ENCODE measurements around the gene NUAK1.

NUAK1 gene

DNA sequence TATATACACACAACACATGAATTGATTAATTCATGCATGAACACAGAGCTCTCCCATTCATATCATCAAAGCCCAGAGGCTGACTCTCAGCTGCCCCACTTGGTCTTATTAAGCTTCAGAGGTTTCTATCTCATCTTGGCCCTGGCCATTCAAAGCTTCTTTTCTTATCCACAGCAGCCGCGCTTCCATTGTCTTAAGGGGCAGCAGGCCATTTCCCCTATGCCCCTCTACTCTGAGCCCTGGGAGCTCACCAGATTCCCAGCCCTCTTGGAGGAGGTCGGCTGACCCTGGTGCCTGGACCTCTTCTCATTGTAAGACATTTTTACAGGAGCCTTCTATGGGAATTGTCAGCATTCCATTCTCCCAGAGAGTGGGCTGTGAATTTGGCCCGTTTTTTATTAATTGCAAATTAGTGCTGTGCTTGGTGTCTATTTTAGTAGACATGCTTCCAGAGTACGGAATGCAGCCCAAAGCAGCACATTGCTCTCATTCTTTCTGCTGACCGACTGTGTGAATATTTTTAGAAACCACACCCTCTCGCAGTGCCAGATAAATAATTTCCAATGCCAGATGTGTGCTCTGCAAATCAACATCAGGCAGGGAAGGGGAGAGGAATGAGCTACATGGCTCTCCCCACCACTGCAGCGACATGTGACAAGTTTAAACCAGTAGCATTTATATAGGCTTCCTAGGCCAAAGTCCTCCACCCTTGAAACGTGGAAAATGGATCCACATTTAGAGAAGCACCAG, 58.5 kb downstream of the NUAK1 start:
- DNase-seq, result no peak

DNA sequence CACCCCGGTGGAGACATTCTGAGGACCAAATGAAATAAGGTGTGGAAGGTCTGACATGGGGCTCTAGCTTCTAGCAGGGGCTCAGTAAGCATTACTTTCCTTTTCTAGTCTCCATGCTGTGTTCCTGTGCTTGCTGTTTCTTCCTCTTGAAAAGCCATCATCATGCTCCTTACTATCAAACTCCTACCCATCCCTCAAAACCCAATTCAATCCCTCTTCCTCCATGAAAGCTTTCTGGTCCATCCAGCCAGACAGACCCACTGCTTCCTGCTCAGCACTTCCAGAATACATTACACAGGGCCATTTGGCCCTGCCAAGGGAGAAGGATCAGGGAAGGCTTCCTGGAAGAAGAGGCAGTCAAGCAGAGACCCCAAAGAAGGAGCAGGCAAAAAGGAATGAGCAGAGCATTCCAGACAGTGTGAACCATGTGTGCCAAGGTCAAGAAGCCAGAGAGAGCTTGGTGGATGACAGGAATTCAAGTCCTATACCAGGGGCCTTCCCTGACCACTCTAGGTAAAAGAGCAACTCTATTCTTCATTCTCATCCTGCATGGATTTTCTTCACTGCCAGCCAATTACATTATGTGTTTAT, 59.5 kb downstream of the NUAK1 start:
- no peak for DNase-seq

DNA sequence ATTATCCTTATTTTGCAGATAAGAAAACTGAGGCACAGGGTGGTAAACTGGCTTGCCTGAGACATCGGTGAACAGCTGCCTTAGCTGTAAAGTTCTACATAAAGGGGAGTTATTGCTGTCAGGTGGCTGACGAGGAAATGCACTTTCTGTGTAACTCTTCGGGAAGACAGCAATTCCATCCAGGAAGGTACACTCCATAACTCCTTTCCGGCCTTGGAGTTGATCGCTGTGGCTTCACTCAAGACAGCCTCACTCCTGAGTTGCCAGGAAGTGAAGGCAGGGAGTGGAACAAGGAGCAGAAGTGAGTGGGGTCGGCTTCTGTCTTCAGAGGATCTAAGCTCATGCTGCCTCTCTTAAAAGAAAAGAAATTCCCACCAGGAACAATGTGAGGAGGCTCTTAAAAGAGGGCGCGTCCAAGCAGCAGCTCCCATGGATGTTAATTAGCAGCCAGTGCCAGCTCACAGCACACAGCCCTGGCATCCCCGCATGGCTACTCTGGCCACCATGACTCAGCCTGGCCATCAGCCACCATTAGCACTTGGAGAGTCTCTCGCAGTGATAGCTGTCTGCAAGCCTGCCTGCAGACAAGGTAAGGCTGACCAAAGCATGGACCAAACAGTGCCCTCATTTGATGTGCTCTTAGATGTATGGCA, 60.3 kb downstream of the NUAK1 start:
- DNase-seq, result no peak

DNA sequence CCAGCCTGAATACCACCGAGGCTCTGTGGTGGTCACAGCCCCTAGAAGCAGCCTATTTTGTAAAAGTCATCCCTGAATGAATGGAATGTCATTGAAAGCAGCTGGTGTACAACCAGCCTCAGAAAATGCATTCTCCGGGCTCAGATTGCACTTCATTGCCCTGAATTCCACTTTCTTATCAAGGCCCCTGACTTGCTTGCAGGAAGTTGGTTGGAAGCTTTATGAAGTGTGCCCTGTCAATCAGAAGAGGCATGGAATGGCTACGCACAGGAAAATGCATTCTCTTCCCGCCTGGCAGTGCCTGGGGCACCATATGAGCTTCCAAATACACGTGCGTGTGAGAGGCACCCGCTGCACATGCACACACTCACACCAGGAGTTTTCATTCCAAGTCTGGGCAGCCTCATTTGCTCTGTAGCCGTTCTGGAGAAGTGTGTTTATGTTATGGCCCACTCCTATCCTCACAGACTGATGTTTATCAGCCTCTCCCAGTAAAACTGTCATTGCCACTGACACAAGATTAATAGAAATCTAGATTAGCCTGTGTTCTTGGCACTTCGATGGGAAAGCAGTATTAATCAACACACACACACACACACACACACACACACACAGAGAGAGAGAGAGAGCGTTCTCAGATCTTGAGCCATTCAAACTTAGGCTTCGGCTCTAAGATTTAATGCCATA, 63.9 kb downstream of the NUAK1 start:
- DNase-seq, result peak in 1 of 2 experiments; percentile 4

DNA sequence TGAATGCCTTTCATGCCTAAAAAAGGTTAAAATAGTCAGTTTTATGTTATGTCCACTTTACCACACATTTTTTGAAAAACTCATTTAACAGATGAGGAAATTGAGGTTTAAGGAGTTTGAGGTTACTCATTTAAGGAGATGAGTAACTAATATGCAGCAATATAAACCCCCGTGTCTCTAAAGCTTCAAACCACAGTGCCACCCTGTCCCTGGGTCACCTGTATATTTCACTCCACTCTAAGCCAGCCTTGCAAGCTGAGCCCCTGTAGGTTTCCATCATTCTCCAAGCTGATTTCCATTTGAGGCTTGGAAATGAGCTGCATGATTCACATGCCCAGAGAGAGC, 64.4 kb downstream of the NUAK1 start:
- DNase-seq, result no peak

DNA sequence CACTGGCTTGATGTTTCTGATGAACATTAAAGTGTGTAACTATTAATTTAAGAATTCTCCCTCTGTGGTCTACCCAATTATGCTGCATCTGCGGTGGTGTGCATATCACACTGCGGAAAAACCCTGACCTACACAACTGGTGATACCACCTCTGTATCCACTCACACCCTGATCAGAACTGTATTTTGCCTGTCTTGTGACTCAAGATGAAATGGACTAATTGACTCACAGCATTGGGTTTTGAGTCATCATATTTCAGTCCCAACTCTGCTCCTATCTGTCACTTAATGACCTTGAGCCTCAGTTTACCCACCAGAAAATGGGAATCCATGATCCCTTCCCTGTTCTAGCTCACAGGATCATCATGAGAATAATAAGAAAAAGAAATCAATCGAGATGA, 65.6 kb downstream of the NUAK1 start:
- no peak for DNase-seq

DNA sequence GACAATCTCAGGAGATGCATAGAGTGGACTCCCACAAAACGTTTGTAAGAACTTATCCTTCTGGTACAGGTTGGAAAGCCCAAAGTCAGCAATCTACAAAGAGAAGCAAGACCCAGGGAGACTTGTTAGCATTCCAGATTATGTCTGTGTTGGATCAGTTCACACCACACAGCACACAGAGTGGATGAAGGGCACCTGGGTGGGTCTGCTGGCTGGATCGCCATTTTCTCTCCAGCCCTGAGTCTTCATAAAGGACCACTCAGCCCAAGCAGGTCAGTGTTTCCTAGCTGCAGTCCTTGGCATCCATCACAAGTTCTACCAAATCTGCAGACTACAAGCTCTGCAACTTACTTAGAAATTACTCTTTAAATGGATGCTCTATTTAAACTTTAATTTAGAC, 66.0 kb downstream of the NUAK1 start:
- no peak for DNase-seq

DNA sequence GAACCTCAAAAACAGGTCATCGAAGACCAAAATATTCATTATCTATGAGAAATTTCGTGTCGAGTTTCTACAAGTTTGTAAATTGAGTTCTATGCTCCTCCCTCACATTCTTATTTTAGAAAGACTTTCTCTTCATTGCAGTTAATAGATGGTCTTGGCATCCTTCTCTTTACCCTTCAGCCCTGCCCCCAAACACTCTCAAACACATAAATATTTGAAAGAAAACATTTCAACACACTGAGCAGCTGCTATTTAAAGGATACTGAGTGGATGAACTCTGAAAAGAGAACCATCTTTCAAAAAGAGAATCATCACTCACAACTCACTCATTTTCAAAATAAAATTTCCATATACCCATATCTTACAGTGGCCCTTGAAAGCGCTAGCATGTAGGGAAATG, 67.1 kb downstream of the NUAK1 start:
- no peak for DNase-seq

DNA sequence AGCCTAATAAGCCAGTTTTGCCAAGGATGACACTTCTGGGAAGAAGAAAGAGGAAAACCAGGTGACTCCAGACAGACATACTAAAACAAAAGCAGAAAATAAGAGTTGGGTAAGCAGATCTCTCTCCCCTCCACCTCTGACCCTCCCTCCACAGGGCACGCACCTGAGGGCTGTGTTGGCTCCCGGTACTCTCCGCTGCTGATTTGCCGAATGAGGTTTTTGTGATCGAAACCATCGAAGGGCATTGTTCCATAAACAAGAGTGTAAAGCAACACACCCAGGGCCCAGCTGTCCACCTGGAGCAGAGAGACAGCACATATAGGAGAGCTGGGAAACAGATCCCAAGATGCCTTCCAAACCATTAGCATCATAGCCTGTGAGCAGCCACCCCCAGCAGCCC, 68.1 kb downstream of the NUAK1 start:
- DNase-seq, result no peak

DNA sequence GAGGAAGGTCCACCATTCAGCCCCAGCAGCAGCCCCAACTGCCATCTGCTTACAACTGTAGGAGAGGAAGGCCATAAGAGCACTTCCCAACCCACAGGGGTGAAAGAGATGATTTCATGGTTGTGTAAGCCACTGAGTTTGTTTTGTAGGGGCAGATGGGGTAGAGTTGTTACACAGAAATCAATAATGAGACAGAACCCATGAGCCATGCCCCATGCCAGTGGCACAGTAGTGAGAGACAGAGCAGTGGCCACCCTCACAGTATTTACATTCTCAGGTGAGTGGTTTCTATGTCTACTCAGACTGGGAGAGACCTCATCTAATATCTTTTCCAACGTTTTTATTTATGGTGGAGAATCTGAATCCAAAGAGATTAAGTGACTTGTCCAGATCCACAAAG, 68.6 kb downstream of the NUAK1 start:
- no peak for DNase-seq

DNA sequence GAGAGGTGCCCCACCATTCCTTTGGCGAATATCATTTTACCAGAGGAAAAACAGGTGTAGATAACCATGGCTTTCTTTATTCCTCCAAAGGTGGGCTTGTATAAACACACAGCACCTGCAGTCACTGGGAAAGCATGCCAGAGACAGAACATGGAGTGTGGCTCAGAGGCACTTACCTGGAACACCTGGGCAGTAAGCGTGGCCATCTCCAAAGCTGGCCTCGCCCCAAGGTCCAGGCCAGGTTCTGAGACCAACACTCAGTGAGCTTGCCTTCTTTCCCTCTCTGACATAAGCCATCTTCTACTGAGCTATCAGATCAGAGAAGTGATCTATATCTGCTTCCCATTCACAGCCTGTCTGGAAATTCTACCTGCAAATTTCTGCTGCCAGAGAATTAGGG, 70.5 kb downstream of the NUAK1 start:
- no peak for DNase-seq

DNA sequence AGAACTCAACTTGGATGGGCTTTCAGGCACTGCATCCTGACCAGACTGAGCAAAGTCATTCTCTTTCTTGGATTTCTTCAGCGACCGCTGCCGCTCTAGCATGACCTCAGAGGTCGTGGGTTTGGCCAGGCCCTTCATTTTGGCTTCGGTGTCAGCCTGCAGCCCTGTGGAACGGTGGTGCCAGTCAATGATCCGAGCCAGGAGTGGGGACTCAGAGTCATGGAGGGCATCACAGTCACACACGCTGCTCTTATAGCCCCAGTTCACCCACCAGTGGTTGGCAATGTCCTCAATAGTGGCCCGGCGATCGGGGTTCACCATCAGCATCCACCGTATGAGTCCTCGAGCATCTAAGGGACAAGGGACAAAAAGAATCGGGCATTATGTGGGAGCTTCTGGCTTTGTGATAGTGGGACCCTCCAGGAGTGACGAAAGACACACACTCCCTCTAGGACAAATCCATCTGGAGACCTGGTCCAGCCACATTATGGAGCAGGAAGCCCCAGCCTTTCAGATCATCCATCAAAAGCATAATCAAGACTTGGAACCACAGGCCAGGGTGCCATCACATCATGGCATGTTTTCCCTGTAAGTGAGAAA, 71.0 kb downstream of the NUAK1 start:
- DNase-seq, result no peak

DNA sequence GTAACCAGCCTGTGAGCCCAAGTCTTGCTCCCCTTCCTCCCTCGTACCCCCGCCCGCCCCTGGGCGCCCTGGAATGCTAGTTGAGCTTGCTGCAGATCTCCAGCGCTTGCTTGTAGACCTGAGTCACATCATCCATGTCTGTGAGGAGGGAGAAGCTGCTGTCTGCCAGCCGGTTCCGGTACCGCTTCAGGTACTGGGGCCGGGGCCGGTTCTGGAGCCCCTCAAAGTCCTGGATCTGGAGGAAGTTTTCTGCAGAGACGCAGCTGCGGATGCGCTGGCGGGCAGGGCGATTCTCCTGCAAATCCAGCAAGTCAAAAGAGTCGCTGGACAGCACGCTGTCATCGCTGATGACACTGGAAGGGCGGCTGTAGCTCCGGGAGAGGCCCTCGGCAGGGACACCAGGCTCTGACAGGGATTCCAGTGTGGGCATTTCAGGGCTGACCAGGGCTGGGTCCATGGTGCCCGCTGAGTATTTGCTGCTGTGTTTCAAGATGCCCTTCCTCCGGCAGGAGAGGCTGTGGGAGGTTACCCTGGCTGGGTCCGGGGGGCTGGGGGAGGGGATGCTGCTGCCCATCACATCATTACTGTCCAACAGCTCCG, 71.9 kb downstream of the NUAK1 start:
- no peak for DNase-seq

DNA sequence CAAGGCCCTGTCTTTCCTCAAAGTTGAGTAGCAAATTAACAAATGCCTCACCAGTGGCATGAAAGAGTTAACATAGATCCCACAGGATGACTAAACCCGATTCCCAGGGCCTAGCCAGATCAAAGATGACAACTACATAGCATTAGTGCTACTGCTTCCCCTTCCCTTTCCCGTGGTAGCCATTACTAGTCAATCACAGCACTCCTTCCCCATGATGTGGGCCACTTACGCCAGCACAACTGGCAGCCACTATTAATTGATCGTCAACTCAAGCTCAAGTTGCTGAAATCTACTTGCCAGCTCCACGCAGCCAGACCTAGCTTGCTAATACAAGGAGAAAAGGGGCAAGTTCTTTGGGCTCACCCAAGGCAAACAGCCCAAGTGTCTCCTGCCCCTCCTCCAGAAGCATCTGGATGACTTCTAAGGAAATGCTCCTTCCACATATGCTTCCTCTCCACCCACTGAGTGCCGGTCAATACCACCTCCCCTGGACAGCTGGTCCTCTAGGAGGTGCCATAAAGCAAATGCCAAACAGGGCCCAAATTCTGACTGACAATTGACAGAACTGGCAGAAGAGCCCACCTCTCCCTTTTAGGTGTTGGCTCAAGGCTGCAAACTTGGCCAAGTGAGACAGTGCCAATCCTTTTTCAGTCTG, 72.6 kb downstream of the NUAK1 start:
- no peak for DNase-seq

DNA sequence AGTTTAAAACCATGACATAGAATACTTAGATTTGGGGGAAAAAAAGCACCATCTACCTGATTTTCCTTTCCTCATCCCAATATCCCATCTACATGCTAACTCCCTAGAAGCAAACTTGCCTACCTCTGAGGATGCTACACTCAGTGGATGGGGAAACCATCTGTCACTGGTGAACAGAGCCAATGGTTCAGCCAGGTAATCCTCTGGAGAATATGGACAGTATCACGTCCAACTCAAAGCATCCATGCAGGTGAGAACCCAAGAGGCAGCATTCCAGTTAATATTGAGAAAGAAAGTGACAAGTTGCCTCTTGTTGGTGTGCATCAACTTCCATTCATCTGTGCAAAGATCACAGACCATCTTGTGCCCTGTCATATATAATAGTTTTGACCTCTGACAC, 73.2 kb downstream of the NUAK1 start:
- DNase-seq, result no peak

DNA sequence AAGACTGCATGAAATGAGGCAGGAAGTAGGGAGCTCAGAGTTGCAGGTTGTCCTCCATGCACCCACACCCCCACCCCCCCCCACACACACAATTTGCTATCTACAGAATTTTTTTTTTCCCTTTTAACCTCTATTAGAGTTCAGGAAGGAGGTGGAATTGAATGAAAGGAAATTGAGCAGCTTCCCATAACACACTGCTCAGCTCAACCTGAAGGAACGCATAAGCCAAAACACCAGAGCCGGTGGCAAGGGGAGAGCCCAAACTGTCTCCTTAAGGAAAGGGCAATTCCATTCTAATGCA, 74.1 kb downstream of the NUAK1 start:
- no peak for DNase-seq

DNA sequence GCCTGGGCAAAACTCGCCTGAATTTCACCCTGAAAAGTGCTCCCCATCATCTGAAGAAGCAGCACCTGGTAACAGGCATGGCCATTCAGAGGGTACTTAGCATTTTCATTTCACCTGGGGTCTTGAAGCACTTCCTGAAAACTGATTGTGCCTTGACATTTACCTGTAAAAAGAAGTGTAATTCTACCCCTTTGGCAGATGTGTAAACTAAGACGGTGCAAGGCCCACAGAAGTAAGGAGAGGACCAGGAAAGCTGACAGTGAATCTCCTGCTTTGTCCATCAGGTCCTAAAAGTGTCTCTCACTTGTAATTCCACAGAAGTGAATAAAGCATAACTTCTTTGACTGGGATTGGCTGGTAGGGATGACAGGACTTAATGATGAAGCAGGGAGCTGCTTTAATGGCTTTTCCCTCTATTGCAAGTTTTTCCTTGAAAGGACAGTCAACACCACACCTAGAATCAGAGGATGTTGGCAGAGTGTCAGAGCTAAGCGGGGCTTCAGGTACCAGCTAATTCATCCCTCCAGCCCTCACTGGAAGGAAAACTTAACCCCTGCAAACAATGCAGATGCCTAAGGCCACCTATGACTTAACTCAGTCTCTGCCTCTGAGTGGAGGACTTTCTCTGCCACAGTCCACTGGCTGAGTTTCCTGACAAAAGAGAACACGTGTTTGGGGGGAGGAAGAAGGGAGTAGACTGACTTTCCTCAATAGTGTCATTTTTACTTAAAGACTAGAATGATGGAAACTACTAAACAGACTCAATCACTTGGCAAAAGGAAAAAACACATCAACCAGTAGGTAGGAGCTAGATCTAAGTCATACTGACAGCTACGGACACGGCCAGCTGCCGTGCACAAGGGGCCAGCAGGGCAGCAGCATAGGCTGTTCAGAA, 74.7 kb downstream of the NUAK1 start:
- DNase-seq, result no peak

DNA sequence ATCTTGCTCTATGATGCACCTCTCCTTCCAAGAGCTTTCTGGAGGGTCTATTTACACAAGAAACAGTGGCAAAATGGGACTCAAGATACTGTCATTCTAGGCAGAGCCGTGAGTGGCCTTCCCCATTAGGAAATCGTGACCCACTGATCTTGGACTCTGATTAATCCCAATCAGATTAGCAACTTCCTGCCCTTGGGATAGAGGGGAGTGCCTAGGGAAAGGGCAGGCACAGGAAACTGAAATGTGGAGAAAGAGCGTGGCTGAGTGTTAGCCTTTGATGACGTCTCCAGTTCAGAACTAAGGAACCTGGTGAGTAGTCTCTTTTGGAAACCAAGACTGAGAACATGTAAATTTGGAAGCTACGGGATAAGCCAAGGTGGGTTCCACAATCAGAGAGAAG, 76.1 kb downstream of the NUAK1 start:
- DNase-seq, result no peak

DNA sequence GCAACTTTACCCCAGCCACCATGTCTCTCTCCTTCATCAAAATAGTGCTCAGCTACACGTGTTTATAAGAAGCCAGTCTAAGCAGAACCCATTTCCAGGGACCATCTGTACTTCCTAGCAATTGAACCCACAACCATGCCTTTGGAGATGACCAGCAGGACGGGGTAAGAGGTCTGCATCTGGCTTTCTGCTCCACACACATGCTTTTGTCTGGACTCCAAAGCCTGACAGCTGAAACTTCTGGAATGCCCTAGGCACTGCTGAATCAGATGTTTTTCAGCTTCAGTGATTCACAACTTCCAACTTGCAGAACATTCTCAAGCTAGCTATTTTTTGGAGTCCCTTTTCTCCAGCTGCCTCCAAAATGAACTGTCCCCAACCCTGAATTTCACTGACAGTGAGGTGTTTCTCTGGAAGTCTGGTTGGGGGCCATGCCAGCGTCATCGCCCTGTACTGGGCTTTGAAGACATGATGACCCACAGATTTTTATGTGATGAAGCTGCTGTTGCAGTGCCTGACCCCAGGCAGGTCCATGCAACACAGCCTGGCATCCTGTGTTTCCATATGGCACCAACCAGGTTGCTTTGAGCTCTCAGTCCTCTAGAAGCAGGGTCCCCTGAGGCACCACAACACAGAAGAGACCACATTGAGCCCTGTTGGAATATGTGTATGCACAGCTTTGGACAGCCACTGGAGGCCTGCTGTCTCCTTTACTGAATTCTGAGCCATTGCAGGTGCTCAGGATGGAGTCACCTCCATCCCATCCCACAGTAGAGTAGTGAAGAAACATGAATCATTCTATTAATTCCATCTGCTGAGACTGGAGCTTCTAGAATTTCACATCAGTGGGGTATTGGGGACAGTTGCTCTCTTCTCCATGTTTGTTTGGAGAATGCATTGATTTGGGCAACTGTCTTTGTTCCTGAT, 80.2 kb downstream of the NUAK1 start:
- DNase-seq, result no peak

DNA sequence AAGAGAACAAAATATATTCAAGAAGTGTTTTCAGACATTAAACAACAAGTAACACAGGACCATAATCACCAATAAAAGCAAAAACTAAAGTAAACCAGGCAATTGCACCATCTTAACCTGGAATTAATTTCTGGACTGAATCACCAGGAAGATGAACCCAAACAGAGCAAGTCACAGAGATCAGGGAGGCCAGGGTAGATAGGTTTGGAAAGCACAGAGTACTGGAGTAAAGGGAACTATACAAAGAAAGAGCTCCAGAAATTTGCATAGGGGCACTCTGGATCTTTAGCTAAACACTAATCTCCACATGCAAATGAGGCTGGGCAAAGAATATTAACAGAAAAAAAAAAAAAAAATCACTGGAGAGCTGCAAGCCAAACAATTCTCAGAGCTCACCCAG, 84.7 kb downstream of the NUAK1 start:
- peak; percentile 90 to 91 for DNase-seq

Measured in NCI-H526 (cell line).